OCI-LY1 (cell line): ENCODE data around the gene WDR72.
"Not testable (repeated sequence)": the region's sequence is repeated elsewhere in the genome, so short reads cannot be mapped to it uniquely, and the experiment has no call there.

Source experiments
- H2AFZ ChIP-seq: fragments of 200-600 bp; sonication (generic), shearing (Covaris generic); 2 replicates; pipeline ENCODE4 v1.6.0; 2014; ENCODE audit warnings: antibody characterized with exemption, mild to moderate bottlenecking, low read length
- H3F3A ChIP-seq: fragments of 200-600 bp; sonication (generic), shearing (Covaris generic); 2 replicates; pipeline ENCODE4 v1.6.0; 2014; ENCODE audit warnings: mild to moderate bottlenecking, antibody characterized with exemption, low read length, moderate library complexity; ENCODE audit not compliant: insufficient read depth
- H3K27ac ChIP-seq: fragments of 200-600 bp; sonication (generic); 2 replicates; pipeline ENCODE4 v1.5.1; 2014; ENCODE audit warnings: low read length, mixed run types, mild to moderate bottlenecking, low read depth; ENCODE audit not compliant: poor library complexity, severe bottlenecking
- H3K27me3 ChIP-seq: fragments of 200-600 bp; sonication (generic); 2 replicates; pipeline ENCODE4 v1.6.0; 2014; ENCODE audit warnings: antibody characterized with exemption, mild to moderate bottlenecking, low read length, moderate library complexity; ENCODE audit not compliant: insufficient read depth
- H3K36me3 ChIP-seq: fragments of 200-600 bp; sonication (generic); 2 replicates; pipeline ENCODE4 v1.6.1; 2014; ENCODE audit warnings: mild to moderate bottlenecking, antibody characterized with exemption, low read length, moderate library complexity, mixed read lengths; ENCODE audit not compliant: insufficient read depth
- H3K4me1 ChIP-seq: fragments of 200-600 bp; sonication (generic); 2 replicates; pipeline ENCODE4 v1.5.1; 2014; ENCODE audit warnings: mild to moderate bottlenecking, low read length, moderate library complexity; ENCODE audit not compliant: insufficient read depth, severe bottlenecking
- H3K4me2 ChIP-seq: fragments of 200-600 bp; sonication (generic), shearing (Covaris generic); 2 replicates; pipeline ENCODE4 v1.6.1; 2014; ENCODE audit warnings: low read length
- H3K4me3 ChIP-seq: fragments of 200-600 bp; sonication (generic); 2 replicates; pipeline ENCODE4 v1.5.1; 2014; ENCODE audit warnings: low read length, low read depth, mild to moderate bottlenecking, mixed read lengths; ENCODE audit not compliant: poor library complexity, severe bottlenecking
- H3K79me2 ChIP-seq: fragments of 200-600 bp; shearing (Covaris generic); 2 replicates; pipeline ENCODE4 v1.6.1; 2016; ENCODE audit warnings: mixed run types, low read length, mixed read lengths; ENCODE audit not compliant: insufficient read depth
- H3K9ac ChIP-seq: fragments of 200-600 bp; sonication (generic), shearing (Covaris generic); 2 replicates; pipeline ENCODE4 v1.6.1; 2014; ENCODE audit warnings: mild to moderate bottlenecking, low read length, mixed read lengths
- H3K9me2 ChIP-seq: fragments of 200-600 bp; sonication (generic), shearing (Covaris generic); 2 replicates; pipeline ENCODE4 v1.6.1; 2014; ENCODE audit warnings: low read depth, mild to moderate bottlenecking, low read length, mixed read lengths
- H3K9me3 ChIP-seq: fragments of 200-600 bp; shearing (Covaris generic); 2 replicates; pipeline ENCODE4 v1.6.1; 2014; ENCODE audit warnings: low read length, mixed read lengths
- H4K20me1 ChIP-seq: fragments of 200-600 bp; sonication (generic), shearing (Covaris generic); 2 replicates; pipeline ENCODE4 v1.6.0; 2016; ENCODE audit warnings: mild to moderate bottlenecking, low read length; ENCODE audit not compliant: insufficient read depth
- EZH2 ChIP-seq: fragments of 200-600 bp; sonication (generic), shearing (Covaris generic); IDR thresholded peaks from 2 replicates; pipeline ENCODE4 v1.8.0; 2017; ENCODE audit warnings: borderline replicate concordance, mixed run types, mild to moderate bottlenecking, antibody characterized with exemption, low read length, moderate library complexity, mixed read lengths
- TF ChIP-seq, protein P1 (sequence below): fragments of 200-600 bp; sonication (generic), shearing (Covaris generic); IDR thresholded peaks from 2 replicates; pipeline ENCODE4 v1.5.1; 2017; ENCODE audit warnings: mild to moderate bottlenecking, antibody characterized with exemption, low read length, moderate library complexity, mixed read lengths

Gene WDR72

GRCh38 chr15:53548236-53548635 lies 211.2 kb downstream of the WDR72 start:
- TF ChIP-seq EZH2 = no peak
- TF ChIP-seq, protein P1, sequence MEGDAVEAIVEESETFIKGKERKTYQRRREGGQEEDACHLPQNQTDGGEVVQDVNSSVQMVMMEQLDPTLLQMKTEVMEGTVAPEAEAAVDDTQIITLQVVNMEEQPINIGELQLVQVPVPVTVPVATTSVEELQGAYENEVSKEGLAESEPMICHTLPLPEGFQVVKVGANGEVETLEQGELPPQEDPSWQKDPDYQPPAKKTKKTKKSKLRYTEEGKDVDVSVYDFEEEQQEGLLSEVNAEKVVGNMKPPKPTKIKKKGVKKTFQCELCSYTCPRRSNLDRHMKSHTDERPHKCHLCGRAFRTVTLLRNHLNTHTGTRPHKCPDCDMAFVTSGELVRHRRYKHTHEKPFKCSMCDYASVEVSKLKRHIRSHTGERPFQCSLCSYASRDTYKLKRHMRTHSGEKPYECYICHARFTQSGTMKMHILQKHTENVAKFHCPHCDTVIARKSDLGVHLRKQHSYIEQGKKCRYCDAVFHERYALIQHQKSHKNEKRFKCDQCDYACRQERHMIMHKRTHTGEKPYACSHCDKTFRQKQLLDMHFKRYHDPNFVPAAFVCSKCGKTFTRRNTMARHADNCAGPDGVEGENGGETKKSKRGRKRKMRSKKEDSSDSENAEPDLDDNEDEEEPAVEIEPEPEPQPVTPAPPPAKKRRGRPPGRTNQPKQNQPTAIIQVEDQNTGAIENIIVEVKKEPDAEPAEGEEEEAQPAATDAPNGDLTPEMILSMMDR = no peak
- Histone ChIP-seq H3K79me2 (no peaks in the 10 kb centered on the region), H3K4me3 (no peak overlapping the region), H3K36me3 (no peaks in the 10 kb centered on the region), H3K27me3 (no peaks in the 10 kb centered on the region), H3K4me2 (no peak overlapping the region), H3K27ac (no peak overlapping the region), H4K20me1 (no peaks in the 10 kb centered on the region), H3F3A (no peaks in the 10 kb centered on the region), H2AFZ (no peak overlapping the region), H3K9me3 (no peaks in the 10 kb centered on the region), H3K9ac (no peak overlapping the region), H3K4me1 (no peaks in the 10 kb centered on the region), H3K9me2 (no peaks in the 10 kb centered on the region)

DNA sequence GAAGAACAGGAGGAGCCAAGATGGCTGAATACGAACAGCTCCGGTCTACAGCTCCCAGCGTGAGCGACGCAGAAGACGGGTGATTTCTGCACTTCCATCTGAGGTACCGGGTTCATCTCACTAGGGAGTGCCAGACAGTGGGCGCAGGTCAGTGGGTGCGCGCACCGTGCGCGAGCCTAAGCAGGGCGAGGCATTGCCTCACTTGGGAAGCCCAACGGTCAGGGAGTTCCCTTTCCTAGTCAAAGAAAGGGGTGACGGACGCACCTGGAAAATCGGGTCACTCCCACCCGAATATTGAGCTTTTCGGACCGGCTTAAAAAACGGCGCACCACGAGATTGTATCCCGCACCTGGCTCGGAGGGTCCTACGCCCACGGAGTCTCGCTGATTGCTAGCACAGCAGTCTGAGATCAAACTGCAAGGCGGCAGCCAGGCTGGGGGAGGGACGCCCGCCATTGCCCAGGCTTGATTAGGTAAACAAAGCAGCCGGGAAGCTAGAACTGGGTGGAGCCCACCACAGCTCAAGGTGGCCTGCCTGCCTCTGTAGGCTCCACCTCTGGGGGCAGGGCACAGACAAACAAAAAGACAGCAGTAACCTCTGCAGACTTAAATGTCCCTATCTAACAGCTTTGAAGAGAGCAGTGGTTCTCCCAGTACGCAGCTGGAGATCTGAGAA lies 218.7 kb downstream of the WDR72 start:
- not testable (repeated sequence) for H3K9me2 ChIP-seq, H3K9me3 ChIP-seq, H3K4me3 ChIP-seq, H4K20me1 ChIP-seq, H3K27ac ChIP-seq, H3K27me3 ChIP-seq, H3K36me3 ChIP-seq, H3K4me1 ChIP-seq, H3K4me2 ChIP-seq, H3F3A ChIP-seq, H3K9ac ChIP-seq, H2AFZ ChIP-seq, H3K79me2 ChIP-seq

DNA sequence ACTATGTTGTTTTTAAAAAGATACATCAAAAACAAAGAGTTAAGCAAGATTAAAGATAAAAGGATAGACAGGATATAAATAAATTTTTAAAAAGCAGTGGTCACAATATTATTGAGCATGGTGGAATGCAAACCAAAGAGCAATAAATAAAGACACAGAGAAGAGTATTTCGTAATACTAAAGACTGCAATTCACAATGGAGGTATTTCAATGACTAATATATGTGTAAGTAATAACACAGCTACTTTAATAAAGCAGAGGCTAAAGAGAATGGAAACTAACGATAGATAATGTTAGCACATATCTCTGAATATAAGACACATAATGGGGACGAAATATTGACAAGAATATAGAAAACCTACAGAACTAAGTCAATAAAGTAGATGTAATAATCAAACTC lies 219.6 kb downstream of the WDR72 start:
- Histone ChIP-seq H2AFZ (no peak overlapping the region), H3K36me3 (no peaks in the 10 kb centered on the region), H3K27me3 (no peaks in the 10 kb centered on the region), H3F3A (no peaks in the 10 kb centered on the region), H3K9me3 (no peaks in the 10 kb centered on the region), H3K9ac (no peak overlapping the region), H3K4me1 (no peaks in the 10 kb centered on the region), H3K4me3 (no peak overlapping the region), H3K9me2 (no peaks in the 10 kb centered on the region), H4K20me1 (no peaks in the 10 kb centered on the region), H3K79me2 (no peaks in the 10 kb centered on the region), H3K4me2 (no peak overlapping the region), H3K27ac (no peak overlapping the region)
- TF ChIP-seq, protein P1 = no peak
- no peak for TF ChIP-seq EZH2

DNA sequence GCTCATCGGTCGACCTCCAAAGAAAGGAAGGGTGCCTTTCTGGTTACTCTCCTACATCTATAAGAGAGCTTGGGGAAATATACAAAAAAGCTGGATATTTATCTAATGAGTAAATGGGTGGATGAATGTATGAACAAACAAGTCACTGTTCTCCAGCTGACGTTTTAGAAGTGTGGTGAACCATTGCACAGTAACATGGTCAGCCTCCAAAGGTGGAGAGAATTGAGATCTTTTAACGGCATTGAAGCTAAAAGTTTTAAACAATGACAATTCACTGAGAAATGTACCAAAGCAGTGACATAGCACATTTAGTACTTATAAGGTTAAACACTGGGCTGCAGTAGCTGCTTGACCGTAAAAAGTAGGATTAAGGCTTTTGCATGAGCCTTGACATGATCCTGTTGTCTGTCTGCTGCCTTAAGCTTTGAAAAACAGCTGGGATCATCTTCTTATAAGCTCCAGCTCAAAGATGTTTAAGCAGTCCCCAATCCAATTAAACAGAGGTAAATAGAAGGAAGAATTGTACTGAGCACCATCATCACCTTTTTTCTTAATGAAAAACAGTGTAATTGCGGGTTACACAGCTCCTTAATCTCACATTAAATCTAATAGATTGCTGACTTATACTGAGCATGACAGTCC lies 222.9 kb downstream of the WDR72 start:
- no peaks in the 10 kb centered on the region for H4K20me1 ChIP-seq
- no peak overlapping the region for H3K4me3 ChIP-seq
- no peaks in the 10 kb centered on the region for H3K79me2 ChIP-seq
- H3K9me2 ChIP-seq = no peaks in the 10 kb centered on the region
- no peak overlapping the region for H3K9ac ChIP-seq
- no peaks in the 10 kb centered on the region for H3F3A ChIP-seq
- H3K27ac ChIP-seq = no peak overlapping the region
- no peaks in the 10 kb centered on the region for H3K9me3 ChIP-seq
- no peak overlapping the region for H2AFZ ChIP-seq
- H3K4me2 ChIP-seq = no peak overlapping the region
- no peaks in the 10 kb centered on the region for H3K36me3 ChIP-seq
- no peaks in the 10 kb centered on the region for H3K27me3 ChIP-seq
- TF ChIP-seq EZH2 = no peak
- TF ChIP-seq, protein P1 = no peak
- no peaks in the 10 kb centered on the region for H3K4me1 ChIP-seq
